Upper lobe of right lung (tissue), 1 donor: Measurements from ENCODE around the gene FERMT3. TPM values are rescaled to one million over a fixed set of nuclear protein-coding genes. Genes with fewer than 3 reads are reported as not detected.

Experiments used
- ATAC-seq: fragments of 200-7000 bp; cut with Tn5 transposase; one replicate; pipeline ENCODE4 v1.9.1; 2020; ENCODE audit warnings: mild to moderate bottlenecking, moderate library complexity
- DNase-seq: peaks from one replicate; pipeline ENCODE4 v3.0.0-alpha.2; 2020
- H3K27ac ChIP-seq: fragments of 200-600 bp; one replicate; pipeline ENCODE4 v1.8.0; 2022
- H3K27me3 ChIP-seq: fragments of 200-600 bp; one replicate; pipeline ENCODE4 v1.8.0; 2022; ENCODE audit warnings: mild to moderate bottlenecking
- H3K36me3 ChIP-seq: fragments of 200-600 bp; one replicate; pipeline ENCODE4 v1.8.0; 2022
- H3K4me1 ChIP-seq: fragments of 200-600 bp; one replicate; pipeline ENCODE4 v1.8.0; 2022
- H3K4me3 ChIP-seq: fragments of 200-600 bp; one replicate; pipeline ENCODE4 v1.8.0; 2022; ENCODE audit warnings: mild to moderate bottlenecking
- H3K9me3 ChIP-seq: fragments of 200-600 bp; one replicate; pipeline ENCODE4 v1.8.0; 2022
- intact Hi-C: fragments of 100-400 bp; cut with DNase I; formaldehyde crosslinking; loops from one replicate; pipeline ENCODE4 v1.11.0; 2022
- total RNA-seq: library from RNA; stranded (reverse); fragmentation: NEBNext Ultra II Directional; extraction: Animal tissue kit (Norgen Biotek cat#: 25700); gene quantifications from one replicate; pipeline ENCODE4 v1.2.1, GENCODE V29; 2021
- TF ChIP-seq, protein P1 (sequence below): fragments of 200-600 bp; IDR thresholded peaks from one replicate; pipeline ENCODE4 v1.8.0; 2022; ENCODE audit warnings: antibody characterized with exemption
- donor health status: DM: no; HTN: yes; CAD: no; lungs with severe emphysema.

The FERMT3 gene
- total RNA-seq, 1 donor from 2014 or later: 73.1 TPM

DNA sequence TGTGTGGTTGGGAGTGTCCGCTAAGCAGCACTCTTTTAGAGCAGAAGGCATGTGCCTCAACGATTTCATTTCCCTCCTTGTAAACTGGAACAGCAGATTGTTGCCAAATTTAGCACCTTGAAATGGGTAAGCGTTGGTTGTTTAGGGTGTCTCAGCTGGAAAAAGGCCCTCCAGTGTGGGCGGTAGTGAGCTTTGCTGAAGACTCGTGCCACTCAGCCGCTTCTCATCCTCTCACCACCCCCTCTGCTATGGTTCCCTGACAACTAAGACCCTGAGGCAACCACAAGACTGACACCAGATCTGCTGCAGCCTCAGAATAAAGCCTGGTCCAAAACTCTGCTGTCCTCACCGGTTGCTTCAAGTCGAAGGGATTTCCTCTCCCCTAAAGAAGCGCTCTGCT lies 9.9 kb upstream of the FERMT3 start:
- Histone ChIP-seq H3K4me1 (no peaks in the 10 kb centered on the region), H3K4me3 (no peak overlapping the region), H3K27ac (no peak overlapping the region), H3K36me3 (peaks cover 93% of the 10 kb centered on the region), H3K9me3 (no peaks in the 10 kb centered on the region), H3K27me3 (no peaks in the 10 kb centered on the region)
- DNase-seq: no peak
- ATAC-seq: no peak
- intact Hi-C loops: no loop called here
- TF ChIP-seq, protein P1, sequence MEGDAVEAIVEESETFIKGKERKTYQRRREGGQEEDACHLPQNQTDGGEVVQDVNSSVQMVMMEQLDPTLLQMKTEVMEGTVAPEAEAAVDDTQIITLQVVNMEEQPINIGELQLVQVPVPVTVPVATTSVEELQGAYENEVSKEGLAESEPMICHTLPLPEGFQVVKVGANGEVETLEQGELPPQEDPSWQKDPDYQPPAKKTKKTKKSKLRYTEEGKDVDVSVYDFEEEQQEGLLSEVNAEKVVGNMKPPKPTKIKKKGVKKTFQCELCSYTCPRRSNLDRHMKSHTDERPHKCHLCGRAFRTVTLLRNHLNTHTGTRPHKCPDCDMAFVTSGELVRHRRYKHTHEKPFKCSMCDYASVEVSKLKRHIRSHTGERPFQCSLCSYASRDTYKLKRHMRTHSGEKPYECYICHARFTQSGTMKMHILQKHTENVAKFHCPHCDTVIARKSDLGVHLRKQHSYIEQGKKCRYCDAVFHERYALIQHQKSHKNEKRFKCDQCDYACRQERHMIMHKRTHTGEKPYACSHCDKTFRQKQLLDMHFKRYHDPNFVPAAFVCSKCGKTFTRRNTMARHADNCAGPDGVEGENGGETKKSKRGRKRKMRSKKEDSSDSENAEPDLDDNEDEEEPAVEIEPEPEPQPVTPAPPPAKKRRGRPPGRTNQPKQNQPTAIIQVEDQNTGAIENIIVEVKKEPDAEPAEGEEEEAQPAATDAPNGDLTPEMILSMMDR: no peak

DNA sequence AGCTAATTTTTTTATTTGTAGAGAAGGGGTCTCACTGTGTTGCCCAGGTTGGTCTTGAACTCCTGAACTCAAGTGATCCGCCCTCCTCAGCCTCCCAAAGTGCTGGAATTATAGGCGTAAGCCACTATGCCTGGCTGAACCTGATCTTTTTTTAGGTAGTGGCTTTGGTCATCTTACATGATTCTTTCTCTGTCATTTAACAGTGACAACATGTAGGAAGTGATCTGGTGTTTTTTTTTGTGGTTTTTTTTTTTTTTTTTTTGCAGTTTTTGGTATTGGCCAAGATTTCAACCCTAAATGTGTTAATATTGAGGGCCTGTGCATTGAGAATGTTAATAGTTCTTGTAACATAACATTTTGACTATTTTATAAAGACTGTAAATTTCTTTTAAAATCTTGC lies 8.0 kb upstream of the FERMT3 start:
- H3K4me1 ChIP-seq: no peaks in the 10 kb centered on the region
- ATAC-seq: no peak
- TF ChIP-seq, protein P1: no peak
- intact Hi-C loops: no loop called here
- no peak overlapping the region for H3K27ac ChIP-seq
- H3K4me3 ChIP-seq: no peak overlapping the region
- peaks cover 100% of the 10 kb centered on the region for H3K36me3 ChIP-seq
- H3K27me3 ChIP-seq: no peaks in the 10 kb centered on the region
- DNase-seq: no peak
- no peaks in the 10 kb centered on the region for H3K9me3 ChIP-seq

DNA sequence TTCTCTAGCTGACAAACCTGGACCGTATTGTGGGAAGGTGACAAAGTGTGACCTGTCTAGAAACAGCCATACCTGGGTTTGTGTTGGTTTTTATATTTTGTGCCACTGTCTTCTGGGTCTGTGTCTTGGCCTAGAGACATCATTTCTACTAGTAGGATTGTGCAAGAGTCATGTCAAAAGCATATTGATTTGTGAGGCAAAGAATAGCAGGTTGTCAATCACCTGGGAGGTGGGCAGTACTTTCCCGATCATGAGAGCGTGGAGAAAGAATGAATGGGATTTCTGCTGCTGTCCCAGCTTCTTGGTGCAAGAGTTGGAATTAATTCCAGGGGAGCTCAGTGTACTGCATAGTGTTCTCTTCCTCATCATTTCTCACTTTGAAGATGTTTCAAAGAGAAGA lies 5.0 kb upstream of the FERMT3 start:
- H3K9me3 ChIP-seq: no peaks in the 10 kb centered on the region
- H3K27me3 ChIP-seq: no peaks in the 10 kb centered on the region
- peaks cover 22% of the 10 kb centered on the region for H3K4me1 ChIP-seq
- ATAC-seq (no peak), DNase-seq (no peak)
- H3K4me3 ChIP-seq: no peak overlapping the region
- TF ChIP-seq, protein P1: no peak
- intact Hi-C loops: loop anchor here (5.0 kb wide), 1 partner anchor 101 kb away; the partner anchor contains the start of gene CATSPERZ
- no peak overlapping the region for H3K27ac ChIP-seq
- H3K36me3 ChIP-seq: peaks cover 78% of the 10 kb centered on the region

DNA sequence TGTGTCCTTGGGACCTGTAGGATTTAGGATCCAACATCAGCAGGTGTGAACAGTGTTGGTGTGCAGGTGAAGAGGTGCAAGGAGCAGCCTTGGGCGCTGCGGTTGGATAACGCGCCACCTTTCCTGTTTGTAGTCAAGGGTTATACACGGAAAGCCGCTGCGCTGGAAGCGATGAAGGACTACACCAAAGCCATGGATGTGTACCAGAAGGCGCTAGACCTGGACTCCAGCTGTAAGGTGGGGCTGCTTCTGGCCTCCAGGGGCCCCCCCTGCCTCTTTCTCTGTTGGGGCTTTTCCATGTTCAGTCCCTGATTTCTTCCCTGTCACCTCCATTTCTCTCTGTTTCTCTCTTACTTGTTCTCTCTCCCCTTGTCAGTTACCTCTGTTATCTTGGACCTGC lies 3.5 kb upstream of the FERMT3 start:
- Histone ChIP-seq H3K27ac (no peak overlapping the region), H3K4me3 (no peak overlapping the region), H3K36me3 (peaks cover 63% of the 10 kb centered on the region), H3K4me1 (peaks cover 36% of the 10 kb centered on the region), H3K27me3 (no peaks in the 10 kb centered on the region), H3K9me3 (no peaks in the 10 kb centered on the region)
- ATAC-seq (no peak), DNase-seq (no peak)
- intact Hi-C loops: loop anchor here (5.0 kb wide), 1 partner anchor 99 kb away; the partner anchor contains the start of gene CATSPERZ
- TF ChIP-seq, protein P1: no peak

DNA sequence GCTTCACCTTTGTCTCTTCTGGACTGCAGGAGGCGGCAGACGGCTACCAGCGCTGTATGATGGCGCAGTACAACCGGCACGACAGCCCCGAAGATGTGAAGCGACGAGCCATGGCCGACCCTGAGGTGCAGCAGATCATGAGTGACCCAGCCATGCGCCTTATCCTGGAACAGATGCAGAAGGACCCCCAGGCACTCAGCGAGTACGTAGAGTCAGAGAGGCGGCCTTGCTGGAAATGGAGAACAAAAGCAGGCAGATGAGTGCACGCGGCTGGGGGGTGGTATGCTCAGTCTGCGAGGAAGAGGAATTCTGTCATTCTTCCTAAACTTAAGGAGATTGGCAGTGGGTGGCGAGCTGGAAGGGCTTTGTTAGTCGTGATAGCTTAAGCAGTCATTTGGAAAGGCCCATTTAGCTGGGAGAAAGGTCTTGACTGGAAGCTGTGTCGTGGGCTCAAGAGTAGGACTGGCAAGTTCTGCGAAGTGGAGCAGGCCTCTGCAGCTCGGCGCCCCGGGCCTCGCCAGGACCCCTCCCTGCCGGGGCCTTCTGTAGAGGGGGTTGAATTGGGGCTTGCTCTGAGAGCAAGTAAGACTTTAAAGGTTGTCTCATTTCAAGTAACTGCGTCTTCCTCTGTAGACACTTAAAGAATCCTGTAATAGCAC lies 3.0 kb upstream of the FERMT3 start:
- DNase-seq (no peak), ATAC-seq (no peak)
- intact Hi-C loops: loop anchor here (5.0 kb wide), 1 partner anchor 99 kb away; the partner anchor contains the start of gene CATSPERZ
- Histone ChIP-seq H3K27ac (no peak overlapping the region), H3K36me3 (peaks cover 58% of the 10 kb centered on the region), H3K9me3 (no peaks in the 10 kb centered on the region), H3K27me3 (no peaks in the 10 kb centered on the region), H3K4me1 (peaks cover 42% of the 10 kb centered on the region), H3K4me3 (no peak overlapping the region)
- TF ChIP-seq, protein P1: no peak
